HepG2 (cell line): Measurements from ENCODE around the gene ZNF524. TPM values are rescaled to one million over a fixed set of nuclear protein-coding genes. Genes with fewer than 3 reads are reported as not detected.
A peak's percentile ranks its signal among the peaks of the same experiment; 100 is the strongest.

Experiments
- ATAC-seq: fragments of 200-7000 bp; cut with Tn5 transposase; 3 replicates; pipeline ENCODE4 v1.9.1; 2020; ENCODE audit warnings: mild to moderate bottlenecking, moderate library complexity
- BruUV-seq: library from RNA; stranded (reverse); fragments of 400-500 nt; replicated peaks from 2 replicates; lab custom pipeline; 2021; lab: Mats Ljungman, UMichigan
- CTCF ChIA-PET: fragments of 300-600 bp; formaldehyde crosslinking; extraction: SDS; loops from one replicate; lab custom pipeline; 2021; ENCODE audit warnings: low total read pairs, inconsistent platforms, low intra/inter-chr PET ratio; lab: Yijun Ruan, JAX
- POLR2A ChIA-PET: fragments of 350-600 bp; sonication (Branson Sonifier 250); formaldehyde crosslinking; loops from one replicate; lab custom pipeline; 2020; ENCODE audit warnings: antibody characterized with exemption, inconsistent platforms; lab: Yijun Ruan, JAX
- DNase-seq: peaks from one replicate; pipeline ENCODE4 v3.0.0-alpha.2; 2015; ENCODE audit warnings: low spot score
- FAIRE-seq: peaks from 3 replicates; lab custom pipeline; 2011; peaks lifted over from hg19 to GRCh38; lab: Jason Lieb, UNC
- H2AFZ ChIP-seq: one replicate; pipeline ENCODE4 v1.6.1; 2011; ENCODE audit warnings: low read length, inconsistent platforms
- H3K27ac ChIP-seq: fragments of 300-600 bp; 3 replicates; pipeline ENCODE4 v1.8.0; 2011; ENCODE audit warnings: mixed run types, mild to moderate bottlenecking, mixed read lengths, low read length, inconsistent platforms; ENCODE audit not compliant: insufficient read depth; ENCODE audit errors: extremely low read length
- H3K27me3 ChIP-seq, 2 experiments: fragments of 200-600 bp in 1 of 2; 2 replicates in 1 of 2; 3 replicates in 1 of 2; pipeline versions ENCODE4 v1.6.0 to v1.8.0; 2011; ENCODE audit warnings: low read length in 2 of 2, mild to moderate bottlenecking in 2 of 2, moderate library complexity in 2 of 2, inconsistent platforms in 1 of 2; ENCODE audit not compliant: insufficient read depth in 2 of 2, control insufficient read depth in 1 of 2
- H3K36me3 ChIP-seq, 2 experiments: fragments of 200-600 bp in 1 of 2; replicated peaks in 1 of 2; 2 replicates in 1 of 2; 3 replicates in 1 of 2; pipeline versions ENCODE4 v1.5.1 to v1.8.0; 2011; ENCODE audit warnings: low read length in 2 of 2, inconsistent platforms in 1 of 2; ENCODE audit not compliant: insufficient read depth in 2 of 2, control insufficient read depth in 1 of 2
- H3K4me1 ChIP-seq: 2 replicates; pipeline ENCODE4 v1.5.1; 2012; ENCODE audit warnings: low read length, inconsistent platforms; ENCODE audit not compliant: insufficient read depth
- H3K4me2 ChIP-seq: 2 replicates; pipeline ENCODE4 v1.6.0; 2011; ENCODE audit warnings: low read depth, low read length, inconsistent platforms
- H3K4me3 ChIP-seq, 3 experiments: fragments of 200-600 bp in 1 of 3; sonication (generic), shearing (Covaris generic) in 1 of 3; replicated peaks in 1 of 3; 2 replicates each; pipeline ENCODE4 v1.5.1; 2011 to 2016; ENCODE audit warnings: low read length in 3 of 3, inconsistent platforms in 2 of 3, low read depth in 2 of 3, mild to moderate bottlenecking in 2 of 3, control low read depth in 1 of 3, mixed read lengths in 1 of 3; ENCODE audit not compliant: insufficient read depth in 1 of 3
- H3K79me2 ChIP-seq: one replicate; pipeline ENCODE4 v1.6.1; 2011; ENCODE audit warnings: low read length, inconsistent platforms; ENCODE audit not compliant: insufficient read depth
- H3K9ac ChIP-seq: 2 replicates; pipeline ENCODE4 v1.6.0; 2011; ENCODE audit warnings: mild to moderate bottlenecking, low read depth, low read length, inconsistent platforms; ENCODE audit not compliant: insufficient read depth
- H3K9me3 ChIP-seq: 2 replicates; pipeline ENCODE4 v1.5.1; 2012; ENCODE audit warnings: mild to moderate bottlenecking, low read length
- H4K20me1 ChIP-seq: 2 replicates; pipeline ENCODE4 v1.6.0; 2011; ENCODE audit warnings: inconsistent platforms, mild to moderate bottlenecking, low read length, moderate library complexity; ENCODE audit not compliant: insufficient read depth
- MAFK ChIP-seq, 2 experiments: IDR thresholded peaks in 1 of 2; conservative IDR thresholded peaks in 1 of 2; 2 replicates each; pipeline ENCODE4 v1.6.1; 2011; ENCODE audit warnings: improper control_type of control experiment in 2 of 2, low read length in 2 of 2
- ZBTB21 ChIP-seq: sonication (generic); formaldehyde crosslinking; IDR thresholded peaks from 2 replicates; pipeline ENCODE4 v1.4.0; 2020; ENCODE audit warnings: missing genetic modification reagents
- ZNF10 ChIP-seq: sonication (generic); formaldehyde crosslinking; IDR thresholded peaks from 2 replicates; pipeline ENCODE4 v1.4.0; 2020; ENCODE audit warnings: mild to moderate bottlenecking, low read depth, missing genetic modification reagents, borderline replicate concordance
- ZNF136 ChIP-seq: sonication (generic); formaldehyde crosslinking; IDR thresholded peaks from 2 replicates; pipeline ENCODE4 v1.8.1; 2022; ENCODE audit warnings: low read depth, mild to moderate bottlenecking, moderate library complexity, missing genetic modification reagents
- ZNF256 ChIP-seq: sonication (generic); formaldehyde crosslinking; conservative IDR thresholded peaks from 2 replicates; pipeline ENCODE4 v1.4.0; 2020; ENCODE audit warnings: missing genetic modification reagents
- ZNF329 ChIP-seq: sonication (generic); formaldehyde crosslinking; IDR thresholded peaks from 2 replicates; pipeline ENCODE4 v1.9.0; 2021; ENCODE audit warnings: low read depth, mild to moderate bottlenecking, missing genetic modification reagents
- ZNF724P ChIP-seq: sonication (generic); formaldehyde crosslinking; IDR thresholded peaks from 2 replicates; pipeline ENCODE4 v1.8.0; 2022; ENCODE audit warnings: missing genetic modification reagents, borderline replicate concordance
- WGBS: methylation state at CpG from one replicate; pipeline ENCODE4 v1.1.6; 2017; ENCODE audit warnings: low lambda C conversion rate; 5-methylcytosine and 5-hydroxymethylcytosine counted together
- in situ Hi-C: cut with HindIII; loops from 2 replicates; pipeline ENCODE4 v1.10.0; 2017; ENCODE audit warnings: low pct_unique_long_range_greater_than_20kb; ENCODE audit not compliant: extremely low pct_ligation_motif_present
- intact Hi-C: fragments of 100-400 bp; cut with micrococcal nuclease; formaldehyde crosslinking; loops from one replicate; pipeline ENCODE4 v1.10.0; 2022; ENCODE audit not compliant: unreplicated experiment
- polyA plus RNA-seq, 8 experiments: library from polyadenylated mRNA; depleted of rRNA in 3 of 8; stranded (reverse) in 7 of 8; unstranded in 1 of 8; fragments of >200 nt; fragmentation: Illumina TruSeq in 4 of 8; extraction: Trizol in 4 of 8; gene quantifications; 2 replicates each; pipeline versions ENCODE4 v1.2.1 to v1.2.3, GENCODE V29; 2011 to 2016; ENCODE audit warnings: low read depth in 4 of 8, missing spikeins in 1 of 8, mixed read lengths in 1 of 8; ENCODE audit not compliant: insufficient read depth in 1 of 8
- total RNA-seq, 5 experiments: library from RNA; depleted of rRNA; stranded (reverse); fragments of >200 nt; fragmentation: Illumina TruSeq; extraction: Trizol; gene quantifications; 2 replicates each; pipeline ENCODE4 v1.2.3, GENCODE V29; 2016; ENCODE audit warnings: low read depth in 1 of 5
- TF ChIP-seq, protein P1 (sequence below): sonication (generic); formaldehyde crosslinking; IDR thresholded peaks from 2 replicates; pipeline ENCODE4 v1.8.0; 2022; ENCODE audit warnings: mild to moderate bottlenecking, missing genetic modification reagents, moderate library complexity
- TF ChIP-seq, protein P2 (sequence below): sonication (generic); formaldehyde crosslinking; IDR thresholded peaks from 2 replicates; pipeline ENCODE4 v1.5.1; 2020; ENCODE audit warnings: missing genetic modification reagents, mild to moderate bottlenecking, borderline replicate concordance

The ZNF524 gene
- total and polyA plus RNA-seq, 2 of the 13 experiments (the other 11 are each of a cell fraction or from before 2014, with no cell fraction given), result 3.2 to 4.6 TPM

DNA sequence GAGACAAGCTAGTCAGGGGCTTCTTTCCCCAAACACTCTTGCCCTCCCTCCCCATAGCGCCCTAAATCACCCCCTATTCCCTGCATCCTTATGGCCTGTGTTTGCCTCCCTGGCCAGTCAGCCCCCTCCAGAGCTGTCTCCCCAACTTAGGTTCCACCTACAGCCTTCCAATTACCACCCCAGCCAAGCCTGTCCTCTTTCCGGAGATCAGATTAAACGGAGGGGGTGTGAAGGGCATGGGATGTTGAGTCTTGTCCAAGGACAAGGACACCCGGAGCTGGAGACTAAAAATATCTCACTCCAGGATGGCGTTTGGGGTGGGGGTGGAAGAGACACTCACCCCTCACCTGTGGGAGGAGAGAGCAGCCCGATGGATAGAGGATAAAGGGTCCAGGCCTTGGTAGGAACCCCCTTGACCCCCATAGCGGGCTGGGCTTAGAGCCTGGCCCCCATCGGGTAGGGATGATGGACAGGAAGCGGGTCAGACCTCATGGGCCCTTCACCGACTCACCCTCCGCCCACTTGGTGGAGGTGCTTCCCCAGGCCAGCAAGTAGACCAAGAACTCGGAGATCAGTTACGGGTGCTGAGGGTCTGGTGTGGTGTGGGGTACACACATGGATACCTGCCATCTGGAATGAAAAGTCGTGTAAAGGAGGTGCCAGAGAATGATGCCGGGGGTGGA is 11.4 kb downstream of the ZNF524 start (continued):
- TF ChIP-seq ZNF724P (CRISPR knock-in tag) (no peak), ZNF329 (CRISPR knock-in tag) (no peak), ZNF10 (CRISPR knock-in tag) (no peak), ZNF256 (CRISPR knock-in tag) (no peak), ZNF136 (CRISPR knock-in tag) (no peak)
- TF ChIP-seq, protein P1, sequence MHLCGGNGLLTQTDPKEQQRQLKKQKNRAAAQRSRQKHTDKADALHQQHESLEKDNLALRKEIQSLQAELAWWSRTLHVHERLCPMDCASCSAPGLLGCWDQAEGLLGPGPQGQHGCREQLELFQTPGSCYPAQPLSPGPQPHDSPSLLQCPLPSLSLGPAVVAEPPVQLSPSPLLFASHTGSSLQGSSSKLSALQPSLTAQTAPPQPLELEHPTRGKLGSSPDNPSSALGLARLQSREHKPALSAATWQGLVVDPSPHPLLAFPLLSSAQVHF, result no peak
- TF ChIP-seq, protein P2, sequence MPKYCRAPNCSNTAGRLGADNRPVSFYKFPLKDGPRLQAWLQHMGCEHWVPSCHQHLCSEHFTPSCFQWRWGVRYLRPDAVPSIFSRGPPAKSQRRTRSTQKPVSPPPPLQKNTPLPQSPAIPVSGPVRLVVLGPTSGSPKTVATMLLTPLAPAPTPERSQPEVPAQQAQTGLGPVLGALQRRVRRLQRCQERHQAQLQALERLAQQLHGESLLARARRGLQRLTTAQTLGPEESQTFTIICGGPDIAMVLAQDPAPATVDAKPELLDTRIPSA (CRISPR knock-in tag), result no peak

DNA sequence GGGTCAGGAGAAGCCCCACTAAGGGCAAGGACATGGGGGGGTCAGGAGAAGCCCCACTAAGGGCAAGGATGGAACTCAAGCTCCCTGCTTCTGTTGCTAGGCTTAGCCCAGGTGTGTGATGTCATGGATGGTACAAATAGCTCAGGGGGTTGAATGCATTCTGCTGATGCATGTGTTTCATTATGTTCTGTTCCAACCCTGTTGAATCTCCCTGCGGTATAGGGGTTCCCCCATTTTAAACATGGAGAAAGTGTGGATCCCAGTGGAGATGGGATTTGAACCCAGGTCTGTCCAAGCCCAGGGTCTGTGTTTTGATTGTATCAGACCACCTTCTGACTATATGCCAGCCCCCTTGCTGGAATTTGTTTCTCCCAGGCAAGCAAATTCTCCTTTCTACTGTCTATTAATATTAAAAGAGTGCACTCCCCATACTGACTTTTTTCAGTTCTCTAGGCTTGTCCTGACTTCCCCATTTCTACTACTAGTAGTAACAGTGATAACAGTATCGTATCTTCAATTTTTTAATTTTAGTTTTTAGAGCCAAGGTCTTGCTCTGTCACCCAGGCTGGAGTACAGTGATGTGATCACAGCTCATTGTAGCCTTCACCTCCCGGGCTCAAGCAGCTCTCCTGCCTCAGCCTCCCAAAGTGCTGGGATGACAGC is 12.0 kb downstream of the ZNF524 start:
- FAIRE-seq (no peak), ATAC-seq (no peak)
- POLR2A ChIA-PET, result no interaction called here
- Histone ChIP-seq H3K4me1 (peaks cover 9% of the 10 kb centered on the region), H3K27me3 (no peaks in the 10 kb centered on the region), H3K27ac (no peak overlapping the region), H3K9me3 (no peaks in the 10 kb centered on the region), H3K36me3 (peaks cover 1 to 4% of the 10 kb centered on the region in 2 experiments; a peak in 1 of 5 replicates)
- CTCF ChIA-PET, result no interaction called here
- intact Hi-C loops, result no loop called here
- TF ChIP-seq ZBTB21 (no peak), MAFK (conservative IDR thresholded peaks at IDR 0.05 in 1 of 2, IDR thresholded peaks at IDR 0.05 in 1 of 2; ENCODE audit: low read length in 2 of 2) (peak; percentile 13 to 22; a peak in 1 of 4 replicates)
- TF ChIP-seq, all 625 proteins: peak for 1
- Histone ChIP-seq H3K4me3 (no peak overlapping the region), H3K4me2 (no peak overlapping the region), H2AFZ (no peak overlapping the region), H4K20me1 (no peaks in the 10 kb centered on the region), H3K79me2 (peaks cover 5% of the 10 kb centered on the region), H3K9ac (no peak overlapping the region)
- in situ Hi-C loops, result no loop called here
- no TSS peak for BruUV-seq
- no peak for DNase-seq
- WGBS, result 97% methylated on average over 2 of the region's 3 CpGs
